Bronchial epithelial cell (primary cell): ENCODE results near the gene EPX. TPM values are rescaled to one million over a fixed set of nuclear protein-coding genes. Genes with fewer than 3 reads are reported as not detected.

ENCODE experiments used
- DNase-seq: peaks from one replicate; pipeline ENCODE4 v3.0.0-alpha.2; 2010; ENCODE audit warnings: low read depth
- FAIRE-seq: peaks from 2 replicates; lab custom pipeline; 2011; peaks lifted over from hg19 to GRCh38; lab: Jason Lieb, UNC
- H3K27me3 ChIP-seq: 2 replicates; pipeline ENCODE4 v1.5.1; 2011; ENCODE audit warnings: low read length; ENCODE audit not compliant: control insufficient read depth, insufficient read depth
- H3K36me3 ChIP-seq: 2 replicates; pipeline ENCODE4 v1.5.1; 2011; ENCODE audit warnings: low read length; ENCODE audit not compliant: control insufficient read depth, insufficient read depth
- H3K4me3 ChIP-seq: 2 replicates; pipeline ENCODE4 v1.5.1; 2011; ENCODE audit warnings: mild to moderate bottlenecking, low read depth, low read length, control low read depth
- total RNA-seq: library from RNA; depleted of rRNA; stranded (reverse); fragments of >200 nt; gene quantifications from 2 replicates; pipeline ENCODE4 v1.2.1, GENCODE V29; 2014
- TF ChIP-seq, protein P1 (sequence below): IDR thresholded peaks from 2 replicates; pipeline ENCODE4 v1.5.1; 2011; ENCODE audit warnings: mild to moderate bottlenecking, moderate library complexity, low read length, control low read depth, inconsistent platforms; ENCODE audit not compliant: insufficient read depth, severe bottlenecking

Gene EPX
- total RNA-seq, 1 donor from 2014 or later, result not detected

DNA sequence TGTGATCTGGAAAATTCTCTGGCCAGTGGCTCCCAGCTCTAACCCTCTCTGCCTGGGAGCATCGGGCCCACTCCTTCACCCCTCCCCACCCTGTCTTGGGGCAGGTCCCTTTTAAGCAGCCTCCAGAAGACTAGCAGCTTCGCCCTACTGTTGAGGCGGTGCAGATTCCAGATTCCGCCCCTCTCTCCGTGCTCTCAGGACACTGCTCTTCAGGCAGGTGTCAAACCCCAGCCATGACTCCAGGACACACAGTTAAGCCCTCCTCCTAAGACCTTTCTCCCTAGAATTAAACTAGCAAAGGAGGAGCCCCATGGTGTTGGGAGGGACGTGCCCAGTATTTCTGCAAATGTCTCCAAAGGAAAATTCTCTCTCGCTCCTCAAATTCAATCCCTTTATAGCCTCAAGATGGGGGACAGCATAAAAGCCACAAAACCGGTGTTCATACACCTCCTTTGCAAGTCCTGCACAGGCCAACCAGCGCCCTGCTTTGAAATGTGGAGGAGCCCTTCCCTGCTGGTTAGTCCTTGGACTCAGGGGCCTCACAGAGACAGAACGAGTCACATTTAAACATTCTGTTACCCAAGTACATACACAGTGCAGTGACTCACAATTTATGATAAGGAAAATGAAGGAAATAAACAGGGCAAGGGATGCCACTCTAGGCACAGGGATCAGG, 53.0 kb downstream of the EPX start:
- FAIRE-seq, result no peak
- no peaks in the 10 kb centered on the region for H3K36me3 ChIP-seq
- no peak overlapping the region for H3K4me3 ChIP-seq
- TF ChIP-seq, protein P1, sequence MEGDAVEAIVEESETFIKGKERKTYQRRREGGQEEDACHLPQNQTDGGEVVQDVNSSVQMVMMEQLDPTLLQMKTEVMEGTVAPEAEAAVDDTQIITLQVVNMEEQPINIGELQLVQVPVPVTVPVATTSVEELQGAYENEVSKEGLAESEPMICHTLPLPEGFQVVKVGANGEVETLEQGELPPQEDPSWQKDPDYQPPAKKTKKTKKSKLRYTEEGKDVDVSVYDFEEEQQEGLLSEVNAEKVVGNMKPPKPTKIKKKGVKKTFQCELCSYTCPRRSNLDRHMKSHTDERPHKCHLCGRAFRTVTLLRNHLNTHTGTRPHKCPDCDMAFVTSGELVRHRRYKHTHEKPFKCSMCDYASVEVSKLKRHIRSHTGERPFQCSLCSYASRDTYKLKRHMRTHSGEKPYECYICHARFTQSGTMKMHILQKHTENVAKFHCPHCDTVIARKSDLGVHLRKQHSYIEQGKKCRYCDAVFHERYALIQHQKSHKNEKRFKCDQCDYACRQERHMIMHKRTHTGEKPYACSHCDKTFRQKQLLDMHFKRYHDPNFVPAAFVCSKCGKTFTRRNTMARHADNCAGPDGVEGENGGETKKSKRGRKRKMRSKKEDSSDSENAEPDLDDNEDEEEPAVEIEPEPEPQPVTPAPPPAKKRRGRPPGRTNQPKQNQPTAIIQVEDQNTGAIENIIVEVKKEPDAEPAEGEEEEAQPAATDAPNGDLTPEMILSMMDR, result no peak
- H3K27me3 ChIP-seq, result peaks cover 32% of the 10 kb centered on the region
- no peak for DNase-seq

- H3K4me3 ChIP-seq, result no peak overlapping the region
- DNase-seq (no peak), FAIRE-seq (no peak)
- no peaks in the 10 kb centered on the region for H3K36me3 ChIP-seq
- peaks cover 32% of the 10 kb centered on the region for H3K27me3 ChIP-seq
- TF ChIP-seq, protein P1, result no peak
These were observed 53.7 kb downstream of the EPX start for GRCh38 chr17:58246104-58246740.

GRCh38 chr17:58246781-58247180, 54.3 kb downstream of the EPX start:
- H3K27me3 ChIP-seq, result peaks cover 30% of the 10 kb centered on the region
- no peaks in the 10 kb centered on the region for H3K36me3 ChIP-seq
- TF ChIP-seq, protein P1, result no peak
- FAIRE-seq (no peak), DNase-seq (no peak)
- no peak overlapping the region for H3K4me3 ChIP-seq

GRCh38 chr17:58247511-58248363, 55.2 kb downstream of the EPX start:
- DNase-seq, result no peak
- peaks cover 30% of the 10 kb centered on the region for H3K27me3 ChIP-seq
- FAIRE-seq, result no peak
- H3K36me3 ChIP-seq, result no peaks in the 10 kb centered on the region
- TF ChIP-seq, protein P1, result no peak
- no peak overlapping the region for H3K4me3 ChIP-seq

DNA sequence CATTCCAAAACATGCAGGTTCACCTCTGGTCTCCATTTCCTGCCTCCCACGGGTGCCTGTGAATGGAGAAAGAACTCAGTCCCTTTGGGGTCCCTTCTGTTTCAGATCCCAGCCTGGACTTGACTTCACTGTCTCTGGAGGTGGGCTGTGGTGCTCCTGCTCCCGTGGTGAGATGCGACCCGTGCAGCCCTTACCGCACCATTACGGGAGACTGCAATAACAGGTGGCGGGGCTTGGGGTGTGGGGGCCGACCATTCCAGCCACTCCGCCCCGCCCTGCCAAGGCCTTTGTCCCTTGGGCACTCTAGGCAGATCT, 56.4 kb downstream of the EPX start:
- Histone ChIP-seq H3K27me3 (peaks cover 27% of the 10 kb centered on the region), H3K4me3 (no peak overlapping the region), H3K36me3 (no peaks in the 10 kb centered on the region)
- TF ChIP-seq, protein P1, result no peak
- DNase-seq (no peak), FAIRE-seq (no peak)
